ENCODE measurements around the gene TMIGD1.
"Not testable (repeated sequence)": the region's sequence is repeated elsewhere in the genome, so short reads cannot be mapped to it uniquely, and the experiment has no call there.

The TMIGD1 gene

GRCh38 chr17:30358055-30358760, 24.4 kb upstream of the TMIGD1 start:
- no peak for DNase-seq (ENCODE audit: low read depth in 1 of 2, low spot score in 1 of 2)

DNA sequence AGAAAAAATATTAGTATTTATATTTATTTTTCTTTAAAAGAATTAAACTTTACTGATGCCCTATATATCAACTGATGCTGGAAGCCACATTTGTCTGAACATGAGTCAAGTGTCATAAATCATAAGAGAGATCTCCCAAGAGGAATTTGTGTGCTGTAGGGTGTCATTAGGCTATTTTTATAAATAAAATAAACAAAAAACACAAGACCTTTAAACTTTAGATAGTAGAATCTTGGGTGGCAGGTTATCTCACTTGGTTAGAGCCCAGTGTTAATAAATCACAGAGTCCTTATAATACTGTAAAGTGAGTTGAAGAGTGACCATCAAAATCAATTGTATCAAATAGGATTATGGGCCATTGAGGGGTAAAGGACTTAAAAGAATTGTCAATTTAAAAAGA, 23.6 kb upstream of the TMIGD1 start:
- DNase-seq (ENCODE audit: low read depth in 1 of 2, low spot score in 1 of 2) = no peak

- DNase-seq (ENCODE audit: low read depth in 1 of 2, low spot score in 1 of 2) = no peak
These were observed 20.8 kb upstream of the TMIGD1 start for GRCh38 chr17:30354701-30355100.

- DNase-seq (ENCODE audit: low read depth in 1 of 2, low spot score in 1 of 2) = no peak
These were observed 18.5 kb upstream of the TMIGD1 start for GRCh38 chr17:30352240-30352814.

DNA sequence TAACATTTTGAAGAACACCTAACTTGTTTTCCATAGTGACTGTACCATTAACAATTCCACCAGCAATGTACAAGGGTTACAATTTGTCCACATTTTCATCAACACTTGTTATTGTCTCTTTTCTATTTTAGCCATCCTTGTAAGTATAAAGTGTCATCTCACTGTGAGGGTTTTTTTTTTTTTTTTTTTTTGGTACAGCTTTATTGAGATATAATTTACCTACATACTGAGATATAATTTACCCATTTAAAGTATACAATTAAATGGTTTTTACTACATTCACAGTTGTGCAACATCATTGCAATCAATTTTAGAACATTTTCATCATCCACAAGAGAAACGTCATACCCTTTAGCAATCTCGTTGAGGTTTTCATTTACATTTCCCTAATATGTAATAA, 17.9 kb upstream of the TMIGD1 start:
- no peak for DNase-seq (ENCODE audit: low read depth in 1 of 2, low spot score in 1 of 2)

- DNase-seq (ENCODE audit: low read depth in 1 of 2, low spot score in 1 of 2) = not testable (repeated sequence)
These were observed 17.4 kb upstream of the TMIGD1 start for GRCh38 chr17:30351263-30351662.

DNA sequence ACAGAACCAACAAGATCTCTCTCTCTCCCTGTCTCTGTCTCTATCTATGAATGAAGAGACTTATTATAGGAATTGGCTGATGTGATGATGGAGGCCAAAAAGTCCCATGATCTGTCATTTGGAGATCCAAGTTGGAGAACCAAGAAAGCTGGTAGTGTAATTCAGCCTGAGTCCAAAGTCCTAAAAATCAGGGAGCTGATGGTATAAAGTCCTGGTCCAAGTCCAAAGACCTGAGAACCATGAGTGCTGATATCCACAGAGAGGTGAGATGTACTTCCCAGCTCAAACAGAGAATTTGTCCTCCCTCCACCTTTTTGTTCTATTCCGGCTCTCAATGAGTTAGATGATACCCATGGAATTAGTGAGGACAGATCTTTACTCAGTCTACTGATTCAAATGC, 15.4 kb upstream of the TMIGD1 start:
- no peak for DNase-seq (ENCODE audit: low read depth in 1 of 2, low spot score in 1 of 2)

DNA sequence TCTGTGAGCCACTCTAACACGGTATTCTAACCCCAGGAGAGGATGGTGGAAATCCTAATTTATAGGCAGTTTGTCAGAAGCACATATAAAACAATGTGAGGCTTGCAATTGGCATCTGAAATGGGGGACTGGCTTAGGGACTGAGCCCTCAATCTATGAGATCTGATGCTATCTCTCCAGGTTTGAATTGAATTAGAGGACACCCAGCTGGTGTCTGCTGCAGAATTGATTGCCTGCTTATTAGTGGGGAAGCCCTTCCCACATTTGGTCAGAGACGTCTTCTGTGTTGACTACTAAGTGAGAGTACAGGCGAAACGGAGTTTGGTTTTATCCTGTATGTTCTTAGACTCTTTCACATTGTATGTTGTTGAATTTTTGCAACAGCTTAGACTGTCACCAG, 13.6 kb upstream of the TMIGD1 start:
- DNase-seq (ENCODE audit: low read depth in 1 of 2, low spot score in 1 of 2) = no peak

DNA sequence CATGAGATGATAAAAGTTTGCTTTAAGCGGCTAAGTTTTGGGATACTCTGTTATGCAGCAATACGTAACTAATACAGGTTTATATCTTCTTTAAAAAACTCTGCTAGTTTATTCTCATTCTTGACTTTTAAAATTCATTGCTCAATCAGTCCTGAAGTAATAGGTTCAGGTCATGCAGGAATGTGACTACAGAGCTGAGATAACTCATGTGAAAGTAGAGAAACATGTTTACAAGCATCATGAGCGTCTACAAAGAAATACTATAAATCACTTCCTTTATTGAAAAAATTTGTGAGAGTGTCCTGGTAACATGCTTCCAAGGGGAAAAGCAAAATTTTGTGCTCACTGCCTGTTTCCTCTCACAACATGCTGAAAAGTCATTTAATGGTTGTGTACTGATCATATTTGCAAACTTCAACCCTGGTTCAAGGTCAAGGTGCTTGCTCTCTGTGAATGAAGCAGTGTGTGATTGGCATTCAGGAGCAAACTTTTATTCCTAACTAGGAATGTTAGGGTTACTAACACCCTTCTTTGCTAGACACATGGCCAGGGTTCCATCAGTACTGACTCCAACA, 12.5 kb upstream of the TMIGD1 start:
- no peak for DNase-seq (ENCODE audit: low read depth in 1 of 2, low spot score in 1 of 2)

- DNase-seq (ENCODE audit: low read depth in 1 of 2, low spot score in 1 of 2) = no peak
These were observed 11.7 kb upstream of the TMIGD1 start for GRCh38 chr17:30345527-30346075.

GRCh38 chr17:30345089-30345433, 11.2 kb upstream of the TMIGD1 start:
- DNase-seq (ENCODE audit: low read depth in 1 of 2, low spot score in 1 of 2) = no peak

DNA sequence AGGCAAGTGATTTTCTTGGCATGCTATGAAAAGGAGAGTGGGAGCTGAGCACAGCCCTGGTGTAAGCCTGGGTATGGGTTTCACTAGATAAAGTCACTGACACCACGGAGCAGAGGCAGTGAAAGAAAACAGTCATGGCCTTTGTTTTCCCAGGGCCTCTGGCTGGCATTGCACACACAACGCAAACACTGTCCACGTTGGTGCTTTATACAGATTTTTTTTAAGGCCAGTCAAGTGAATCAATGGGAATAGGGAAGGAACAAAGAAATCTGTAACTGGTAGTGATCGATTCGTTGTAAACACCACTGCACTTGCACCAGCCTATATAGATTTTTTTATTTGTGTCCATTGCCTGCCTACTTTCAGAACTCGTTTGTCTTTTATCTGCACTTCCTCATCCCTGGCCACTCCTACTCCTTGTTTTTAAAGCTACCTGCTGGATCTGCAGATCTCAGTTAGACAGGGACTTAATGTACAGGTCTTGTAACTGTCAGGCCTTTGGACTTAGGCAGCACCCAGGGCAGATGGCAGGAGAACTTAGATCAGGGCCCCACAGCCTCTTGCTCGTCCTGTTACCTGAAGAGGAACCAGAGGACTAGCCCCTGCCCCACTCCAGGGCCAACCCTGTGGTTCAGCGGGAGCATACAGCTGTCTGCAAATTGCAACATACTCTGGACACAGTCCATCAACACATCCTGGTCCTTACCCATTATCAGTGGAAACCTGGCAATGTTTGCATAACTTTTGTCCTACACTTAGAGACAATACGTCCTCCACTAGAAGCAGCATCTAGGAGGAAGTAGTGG, 10.6 kb upstream of the TMIGD1 start:
- no peak for DNase-seq (ENCODE audit: low read depth in 1 of 2, low spot score in 1 of 2)

GRCh38 chr17:30343796-30344195, 9.9 kb upstream of the TMIGD1 start:
- no peak for DNase-seq (ENCODE audit: low read depth in 1 of 2, low spot score in 1 of 2)

DNA sequence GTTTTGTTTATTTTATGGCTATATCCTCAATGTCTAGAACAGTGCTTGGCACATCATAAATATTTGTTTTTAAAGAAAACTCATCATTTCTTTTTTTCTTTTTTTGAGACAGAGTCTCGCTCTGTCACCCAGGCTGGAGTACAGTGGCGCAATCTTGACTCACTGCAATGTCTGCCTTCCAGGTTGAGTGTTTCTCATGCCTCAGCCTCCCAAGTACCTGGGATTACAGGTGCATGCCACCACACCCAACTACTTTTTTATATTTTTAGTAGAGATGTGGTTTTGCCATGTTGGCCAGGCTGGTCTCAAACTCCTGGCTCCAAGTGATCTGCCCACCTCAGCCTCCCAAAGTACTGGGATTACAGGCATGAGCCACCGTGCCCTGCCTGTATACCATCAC, 9.4 kb upstream of the TMIGD1 start:
- DNase-seq (ENCODE audit: low read depth in 1 of 2, low spot score in 1 of 2) = not testable (repeated sequence)

DNA sequence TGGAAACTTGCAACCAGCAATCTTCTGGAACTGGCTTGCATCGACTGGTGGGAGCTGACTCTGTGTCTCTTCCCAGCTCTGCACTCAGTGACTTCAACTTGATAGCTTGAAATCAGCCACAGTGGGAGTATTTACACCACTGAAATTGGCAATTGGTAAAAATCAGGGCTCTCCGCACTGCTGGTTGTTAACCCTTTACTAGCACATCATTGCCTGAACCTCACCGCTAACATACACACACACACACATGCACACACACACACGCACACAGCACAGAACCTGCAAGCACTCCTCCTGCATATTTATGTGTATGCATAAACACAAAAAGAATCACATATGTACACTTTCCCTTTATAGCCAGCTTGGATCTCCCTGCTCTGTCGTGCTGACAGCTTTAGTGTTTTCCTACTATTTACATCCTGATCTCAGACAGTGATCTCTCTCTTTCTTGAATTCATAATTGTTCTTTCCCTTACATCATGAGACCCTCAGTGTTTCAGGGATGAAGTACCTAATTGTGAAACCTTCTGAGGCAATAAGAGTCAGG, 7.9 kb upstream of the TMIGD1 start:
- DNase-seq (ENCODE audit: low read depth in 1 of 2, low spot score in 1 of 2) = no peak

- DNase-seq (ENCODE audit: low read depth in 1 of 2, low spot score in 1 of 2) = no peak
These were observed 7.0 kb upstream of the TMIGD1 start for GRCh38 chr17:30340801-30341356.

GRCh38 chr17:30339086-30339485, 5.2 kb upstream of the TMIGD1 start:
- DNase-seq (ENCODE audit: low read depth in 1 of 2, low spot score in 1 of 2) = no peak

DNA sequence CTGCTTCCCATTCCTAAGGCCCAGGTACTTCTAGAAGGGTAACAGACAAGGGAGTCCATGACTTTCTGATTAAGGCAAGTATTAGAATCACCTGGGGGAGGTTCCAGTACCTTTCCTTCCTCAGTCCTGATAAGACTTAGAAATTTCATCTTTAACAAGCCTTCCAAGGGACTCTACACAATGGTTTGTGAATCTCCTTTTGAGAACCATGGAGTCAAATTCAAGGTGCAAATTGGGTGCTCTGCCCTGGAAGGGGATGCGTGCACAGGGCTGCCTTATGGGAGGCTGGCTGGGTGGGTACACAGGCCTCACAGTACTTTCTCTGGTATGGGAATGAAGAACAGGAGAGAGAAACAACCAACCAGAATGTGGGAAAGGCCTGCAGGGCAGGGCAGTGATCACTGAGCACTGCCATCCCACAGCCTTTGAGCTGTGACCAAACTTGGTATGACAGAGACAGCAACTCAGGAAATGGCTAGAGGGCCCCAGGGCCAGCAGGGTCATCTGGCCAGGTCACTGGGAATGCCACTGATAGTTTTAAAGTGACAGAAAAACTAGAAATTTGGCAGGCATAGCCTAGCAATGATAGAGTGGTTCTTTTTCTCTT, 3.6 kb upstream of the TMIGD1 start:
- no peak for DNase-seq (ENCODE audit: low read depth in 1 of 2, low spot score in 1 of 2)

GRCh38 chr17:30336369-30337171, 2.7 kb upstream of the TMIGD1 start:
- peak in 1 of 2 donors; percentile 41 for DNase-seq (ENCODE audit: low read depth in 1 of 2, low spot score in 1 of 2)

- no peak for DNase-seq (ENCODE audit: low read depth in 1 of 2, low spot score in 1 of 2)
These were observed 564 bp upstream of the TMIGD1 start for GRCh38 chr17:30334421-30334820.
